ENCODE data around the gene ATXN10.

DNA sequence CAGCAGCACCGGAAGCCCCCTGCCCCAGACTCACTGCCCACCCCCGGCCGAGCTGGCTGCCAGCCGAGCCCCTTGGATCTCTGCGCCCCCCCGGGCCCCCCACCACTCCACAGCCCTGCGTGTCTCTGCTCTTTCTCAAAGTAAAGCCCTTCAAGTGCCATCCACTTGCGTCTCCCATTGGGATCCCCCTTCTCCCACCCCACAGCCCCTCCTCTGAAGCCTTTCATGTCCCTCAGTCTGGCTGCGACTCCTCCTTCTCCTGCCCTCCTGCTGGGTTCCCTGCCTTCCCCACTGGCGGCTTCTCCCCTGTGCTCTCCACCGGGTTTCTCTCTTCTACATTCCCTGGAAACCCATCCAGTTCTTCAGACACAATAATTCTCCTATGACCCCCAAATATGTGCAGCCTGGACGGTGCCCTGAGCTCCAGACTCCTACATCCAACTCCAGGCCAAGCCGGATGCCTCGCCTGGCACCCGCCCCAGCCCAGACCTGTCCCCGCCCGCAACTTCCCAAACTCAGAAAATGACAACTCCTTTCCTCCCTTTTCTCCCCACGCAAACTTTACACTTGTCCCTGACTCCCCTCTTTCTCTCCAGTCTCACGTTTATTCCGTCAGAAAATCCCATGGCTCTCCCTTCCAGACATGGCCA is 196.4 kb downstream of the ATXN10 start:
- TF ChIP-seq CTCF (conservative IDR thresholded peaks at IDR 0.05), result no peak
- TF ChIP-seq ZFX (IDR thresholded peaks at IDR 0.05), result no peak
